Peyer's patch (tissue), 4 donors: ENCODE results near the gene HRG.

Source experiments
- POLR2A ChIP-seq, 2 donors: fragments of 450-650 bp; IDR thresholded peaks; one replicate each; pipeline ENCODE4 v1.5.1; 2017; ENCODE audit warnings: antibody characterized with exemption in 2 of 2, mild to moderate bottlenecking in 2 of 2, moderate library complexity in 2 of 2
- TF ChIP-seq, protein P1 (sequence below), 6 experiments: fragments of 450-650 bp in 4 of 6; fragments of 200-600 bp in 2 of 6; sonication (generic) in 1 of 6; IDR thresholded peaks; one replicate each; pipeline ENCODE4 v1.5.1; 2017 to 2019; ENCODE audit warnings: antibody characterized with exemption in 6 of 6, mild to moderate bottlenecking in 3 of 6, moderate library complexity in 1 of 6

DNA sequence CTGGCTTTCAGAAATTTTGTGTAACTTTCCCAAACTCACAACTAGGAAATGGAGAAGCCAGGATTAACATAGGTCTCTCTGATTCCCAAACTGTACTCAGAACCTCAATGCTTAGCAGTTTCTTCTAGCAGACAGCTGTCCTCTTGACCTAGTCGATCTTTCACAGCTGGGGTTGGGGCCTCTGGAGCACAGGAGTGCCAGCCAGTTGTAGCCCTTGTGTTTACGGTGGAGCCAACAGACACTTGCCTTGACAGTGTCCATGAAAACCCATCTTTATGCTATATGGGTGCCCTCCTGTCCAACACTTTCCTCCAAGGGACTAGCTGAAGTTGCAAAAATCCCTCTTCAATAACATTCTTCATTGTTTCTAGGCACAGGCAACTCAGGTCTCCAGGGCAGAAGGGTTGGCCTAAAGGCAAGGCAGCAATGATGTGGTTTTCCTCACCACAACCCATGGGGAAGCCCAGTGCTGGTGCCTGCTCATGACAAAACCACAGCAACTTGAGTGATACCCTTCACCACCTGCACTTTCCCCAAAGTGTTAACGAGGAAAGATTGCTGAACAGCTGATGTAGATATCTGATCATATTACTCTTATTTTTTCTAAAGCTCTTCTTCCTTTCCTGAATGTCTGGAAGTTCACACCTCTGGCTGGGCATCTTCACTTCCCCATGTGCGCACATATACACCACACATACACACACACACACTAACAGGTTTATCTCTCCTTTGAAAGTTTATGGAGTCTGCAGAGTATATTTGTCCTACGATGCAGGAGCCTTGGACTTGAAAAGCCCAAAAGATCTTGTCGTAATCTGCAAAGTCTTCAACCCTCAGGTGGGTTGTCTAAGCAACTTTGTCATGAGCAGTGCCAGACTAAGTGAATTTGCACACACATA lies 40.3 kb downstream of the HRG start:
- TF ChIP-seq, protein P1, sequence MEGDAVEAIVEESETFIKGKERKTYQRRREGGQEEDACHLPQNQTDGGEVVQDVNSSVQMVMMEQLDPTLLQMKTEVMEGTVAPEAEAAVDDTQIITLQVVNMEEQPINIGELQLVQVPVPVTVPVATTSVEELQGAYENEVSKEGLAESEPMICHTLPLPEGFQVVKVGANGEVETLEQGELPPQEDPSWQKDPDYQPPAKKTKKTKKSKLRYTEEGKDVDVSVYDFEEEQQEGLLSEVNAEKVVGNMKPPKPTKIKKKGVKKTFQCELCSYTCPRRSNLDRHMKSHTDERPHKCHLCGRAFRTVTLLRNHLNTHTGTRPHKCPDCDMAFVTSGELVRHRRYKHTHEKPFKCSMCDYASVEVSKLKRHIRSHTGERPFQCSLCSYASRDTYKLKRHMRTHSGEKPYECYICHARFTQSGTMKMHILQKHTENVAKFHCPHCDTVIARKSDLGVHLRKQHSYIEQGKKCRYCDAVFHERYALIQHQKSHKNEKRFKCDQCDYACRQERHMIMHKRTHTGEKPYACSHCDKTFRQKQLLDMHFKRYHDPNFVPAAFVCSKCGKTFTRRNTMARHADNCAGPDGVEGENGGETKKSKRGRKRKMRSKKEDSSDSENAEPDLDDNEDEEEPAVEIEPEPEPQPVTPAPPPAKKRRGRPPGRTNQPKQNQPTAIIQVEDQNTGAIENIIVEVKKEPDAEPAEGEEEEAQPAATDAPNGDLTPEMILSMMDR (IDR thresholded peaks at IDR 0.05), result no peak
- no peak for TF ChIP-seq POLR2A (IDR thresholded peaks at IDR 0.05)
